Lower leg skin (tissue), 4 donors: ENCODE results near the gene ST3GAL3. TPM values are rescaled to one million over a fixed set of nuclear protein-coding genes. Genes with fewer than 3 reads are reported as not detected.
A peak's percentile ranks its signal among the peaks of the same experiment; 100 is the strongest.

Experiments used
- DNase-seq, 2 donors: peaks; one replicate each; pipeline ENCODE4 v3.0.0-alpha.2; 2019; ENCODE audit warnings: low spot score in 2 of 2
- H3K4me3 ChIP-seq: fragments of 200-600 bp; sonication (generic); 2 replicates; pipeline ENCODE4 v1.5.1; 2017; ENCODE audit warnings: mild to moderate bottlenecking, low read depth; ENCODE audit not compliant: poor library complexity, severe bottlenecking
- POLR2A ChIP-seq, 2 donors: fragments of 450-650 bp; IDR thresholded peaks; one replicate each; pipeline ENCODE4 v1.6.1; 2016 to 2017; ENCODE audit warnings: antibody characterized with exemption in 2 of 2, mild to moderate bottlenecking in 1 of 2, moderate library complexity in 1 of 2
- WGBS, 2 donors: methylation state at CpG; one replicate each; pipeline ENCODE4 v1.1.5; 2018; 5-methylcytosine and 5-hydroxymethylcytosine counted together
- intact Hi-C: fragments of 100-400 bp; cut with DNase I; formaldehyde crosslinking; loops from one replicate; pipeline ENCODE4 v1.15.0; 2023; ENCODE audit warnings: low total_unique reads
- total RNA-seq, 4 donors: library from RNA; depleted of rRNA; stranded (reverse); fragments of >200 nt; gene quantifications; one replicate each; pipeline ENCODE4 v1.1.0, GENCODE V29; 2016
- TF ChIP-seq, protein P1 (sequence below), 3 donors: fragments of 450-650 bp; IDR thresholded peaks; one replicate each; pipeline ENCODE4 v1.5.1; 2016; ENCODE audit warnings: antibody characterized with exemption in 3 of 3, mild to moderate bottlenecking in 3 of 3, moderate library complexity in 2 of 3

Gene ST3GAL3
- total RNA-seq, 4 donors from 2014 or later: 6.9 to 10.5 (median 8.0) TPM

DNA sequence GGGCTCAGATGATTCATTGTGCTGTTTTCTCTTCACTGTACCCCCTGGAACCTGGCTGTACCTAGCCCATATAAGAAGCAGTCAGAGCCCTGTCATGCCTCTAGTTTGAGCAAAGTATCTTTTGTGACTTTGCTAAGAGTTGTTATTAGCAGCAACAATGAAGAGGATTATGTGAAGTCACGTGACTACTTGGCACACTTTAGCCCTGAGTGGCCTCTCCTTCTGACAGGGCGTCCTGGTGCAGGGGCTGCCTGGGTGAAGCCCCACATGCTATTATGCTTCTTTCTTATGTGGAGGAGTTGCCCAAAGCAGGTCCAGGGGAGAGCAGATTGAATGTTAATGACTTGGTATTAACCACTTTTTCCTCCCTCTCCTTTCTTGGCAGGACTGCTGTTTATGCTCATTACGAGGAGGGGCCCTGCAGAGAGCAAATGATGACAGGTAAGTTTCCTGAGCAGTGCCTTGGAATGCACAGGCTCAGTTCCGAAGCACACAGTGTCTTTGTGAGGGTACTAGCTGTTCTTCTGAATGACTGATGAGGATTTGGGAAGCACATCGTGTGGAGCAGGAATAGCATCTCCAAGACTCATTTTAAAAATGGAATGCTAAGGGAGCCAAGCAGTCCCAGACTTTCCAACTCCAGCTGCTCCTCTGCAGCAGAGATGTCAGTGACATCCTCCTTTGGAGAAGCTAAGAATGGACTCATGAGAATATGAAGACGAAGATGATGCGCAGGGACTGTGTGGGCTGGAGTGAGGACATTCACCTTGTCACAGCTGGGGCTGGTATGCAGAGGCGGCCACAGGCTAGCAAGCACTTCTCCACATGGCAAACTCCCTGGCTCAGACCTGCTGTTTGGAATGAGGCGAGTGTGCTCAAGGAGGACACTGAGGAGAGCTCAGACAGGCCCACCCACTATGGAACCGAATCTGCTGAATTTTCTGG is 15.2 kb upstream of the ST3GAL3 start:
- intact Hi-C loops: no loop called here
- WGBS, 2 donors: 86% methylated on average over 10 of the region's 10 CpGs

DNA sequence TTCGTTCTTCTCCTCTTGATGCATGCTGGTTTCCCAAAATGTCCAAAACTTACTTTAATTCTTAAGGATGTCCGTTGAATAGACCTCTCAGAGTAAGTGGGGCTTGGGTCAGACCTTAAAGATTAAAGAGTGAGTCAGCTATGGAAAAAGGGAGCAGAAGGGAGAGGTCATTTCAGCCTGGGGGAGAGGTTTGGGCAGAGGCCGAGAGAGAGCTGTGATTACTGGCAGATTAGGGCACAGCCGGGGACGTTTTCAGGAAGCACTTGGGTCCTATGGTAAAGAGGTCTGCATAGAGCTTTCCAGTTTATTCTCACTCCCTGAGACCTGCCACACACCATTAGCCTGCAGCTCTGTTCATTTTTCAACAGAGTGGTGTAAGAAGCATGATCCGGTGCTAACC is 14.0 kb upstream of the ST3GAL3 start:
- 87 to 89% methylated on average over 6 of the region's 6 CpGs for WGBS, 2 donors
- TF ChIP-seq, protein P1, sequence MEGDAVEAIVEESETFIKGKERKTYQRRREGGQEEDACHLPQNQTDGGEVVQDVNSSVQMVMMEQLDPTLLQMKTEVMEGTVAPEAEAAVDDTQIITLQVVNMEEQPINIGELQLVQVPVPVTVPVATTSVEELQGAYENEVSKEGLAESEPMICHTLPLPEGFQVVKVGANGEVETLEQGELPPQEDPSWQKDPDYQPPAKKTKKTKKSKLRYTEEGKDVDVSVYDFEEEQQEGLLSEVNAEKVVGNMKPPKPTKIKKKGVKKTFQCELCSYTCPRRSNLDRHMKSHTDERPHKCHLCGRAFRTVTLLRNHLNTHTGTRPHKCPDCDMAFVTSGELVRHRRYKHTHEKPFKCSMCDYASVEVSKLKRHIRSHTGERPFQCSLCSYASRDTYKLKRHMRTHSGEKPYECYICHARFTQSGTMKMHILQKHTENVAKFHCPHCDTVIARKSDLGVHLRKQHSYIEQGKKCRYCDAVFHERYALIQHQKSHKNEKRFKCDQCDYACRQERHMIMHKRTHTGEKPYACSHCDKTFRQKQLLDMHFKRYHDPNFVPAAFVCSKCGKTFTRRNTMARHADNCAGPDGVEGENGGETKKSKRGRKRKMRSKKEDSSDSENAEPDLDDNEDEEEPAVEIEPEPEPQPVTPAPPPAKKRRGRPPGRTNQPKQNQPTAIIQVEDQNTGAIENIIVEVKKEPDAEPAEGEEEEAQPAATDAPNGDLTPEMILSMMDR (IDR thresholded peaks at IDR 0.05): no peak
- no peak for TF ChIP-seq POLR2A (IDR thresholded peaks at IDR 0.05)
- DNase-seq: no peak
- no peak overlapping the region for H3K4me3 ChIP-seq
- intact Hi-C loops: no loop called here

More for the DNA sequence above, 15.2 kb upstream of the ST3GAL3 start:
- no peak for DNase-seq
- TF ChIP-seq POLR2A (IDR thresholded peaks at IDR 0.05): no peak
- TF ChIP-seq, protein P1 (IDR thresholded peaks at IDR 0.05): no peak
- H3K4me3 ChIP-seq: no peak overlapping the region

DNA sequence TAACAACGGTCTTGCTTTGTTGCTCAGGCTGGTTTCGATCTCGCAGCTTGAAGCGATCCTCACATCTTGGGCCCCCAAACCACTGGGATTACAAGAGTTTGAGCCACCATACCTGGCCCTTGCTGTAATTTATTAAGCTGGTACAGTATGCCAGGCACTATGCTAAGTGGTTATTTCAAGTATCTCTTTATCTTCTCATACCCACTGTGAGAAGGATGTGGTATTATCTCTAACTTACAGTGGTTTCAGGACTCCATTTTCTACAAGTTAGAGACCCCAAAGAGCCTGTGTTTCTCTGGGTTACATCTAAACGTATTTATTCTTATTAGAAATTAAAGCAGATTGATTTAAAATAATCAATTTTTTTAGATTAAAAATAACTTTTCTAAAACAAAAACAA is 8.1 kb upstream of the ST3GAL3 start:
- WGBS, 2 donors: 93% methylated on average over 5 of the region's 5 CpGs
- H3K4me3 ChIP-seq: no peak overlapping the region
- no peak for DNase-seq
- intact Hi-C loops: no loop called here
- no peak for TF ChIP-seq POLR2A (IDR thresholded peaks at IDR 0.05)
- TF ChIP-seq, protein P1 (IDR thresholded peaks at IDR 0.05): no peak

DNA sequence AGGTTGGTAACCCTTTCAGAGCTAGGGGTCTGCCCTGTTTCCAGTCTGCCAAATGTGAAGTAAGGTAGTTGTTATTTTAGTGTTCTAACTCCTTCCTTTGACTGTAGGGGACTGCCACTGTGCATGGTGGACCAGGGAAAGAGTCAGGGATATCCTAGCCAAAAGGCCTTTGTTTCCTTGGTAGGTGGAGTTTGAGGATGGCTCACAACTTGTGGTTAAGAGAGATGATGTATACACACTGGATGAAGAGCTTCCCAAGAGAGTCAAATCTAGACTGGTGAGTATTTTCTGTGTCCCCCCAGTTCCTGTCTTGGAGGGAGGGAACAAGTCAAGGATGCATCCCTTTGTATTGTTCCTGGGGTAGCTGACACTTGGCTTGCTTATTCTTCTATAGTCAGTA is 3.5 kb upstream of the ST3GAL3 start:
- no peak for DNase-seq
- intact Hi-C loops: no loop called here
- TF ChIP-seq POLR2A (IDR thresholded peaks at IDR 0.05): no peak
- TF ChIP-seq, protein P1 (IDR thresholded peaks at IDR 0.05): no peak
- H3K4me3 ChIP-seq: no peak overlapping the region

DNA sequence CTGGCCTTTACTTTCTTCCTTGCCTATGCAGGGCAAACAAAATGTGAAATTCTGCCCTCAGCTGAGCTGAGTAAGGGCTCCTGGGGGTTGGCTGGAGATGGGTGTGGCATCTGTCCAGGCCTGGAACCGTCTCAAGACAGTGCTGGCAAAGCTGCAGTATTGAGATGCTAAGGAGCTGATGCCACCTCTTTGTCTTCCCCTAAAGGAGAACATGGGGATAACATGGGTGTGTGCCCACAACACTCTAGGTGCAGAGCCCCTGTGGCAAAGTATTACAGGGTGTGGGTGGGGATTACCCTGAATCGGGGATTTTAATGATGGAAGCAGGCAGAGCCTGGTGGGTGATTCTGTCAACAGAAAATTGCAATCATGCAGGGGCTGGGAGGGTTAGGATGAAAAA is 2.5 kb upstream of the ST3GAL3 start:
- DNase-seq: peak in 1 of 2 donors; percentile 25
- no peak overlapping the region for H3K4me3 ChIP-seq
- WGBS, 2 donors: 16 to 35% methylated on average over 2 of the region's 2 CpGs
- intact Hi-C loops: no loop called here
- TF ChIP-seq POLR2A (IDR thresholded peaks at IDR 0.05): no peak
- TF ChIP-seq, protein P1 (IDR thresholded peaks at IDR 0.05): no peak
